Loucy (cell line): ENCODE measurements around the gene CCDC71.
A peak's percentile ranks its signal among the peaks of the same experiment; 100 is the strongest.

ENCODE experiments used
- H2AFZ ChIP-seq: fragments of 200-600 bp; sonication (generic); 2 replicates; pipeline ENCODE4 v1.6.0; 2016; ENCODE audit warnings: antibody characterized with exemption, mild to moderate bottlenecking, low read length, moderate library complexity
- H3F3A ChIP-seq: fragments of 200-600 bp; 2 replicates; pipeline ENCODE4 v1.6.0; 2016; ENCODE audit warnings: antibody characterized with exemption, low read depth, mild to moderate bottlenecking
- H3K27me3 ChIP-seq: fragments of 200-600 bp; sonication (generic); 2 replicates; pipeline ENCODE4 v1.6.1; 2014; ENCODE audit warnings: low read length, mild to moderate bottlenecking; ENCODE audit not compliant: insufficient read depth, poor library complexity, severe bottlenecking
- H3K36me3 ChIP-seq: fragments of 200-600 bp; sonication (generic); 2 replicates; pipeline ENCODE4 v1.6.1; 2016; ENCODE audit warnings: low read length; ENCODE audit not compliant: insufficient read depth
- H3K4me1 ChIP-seq: fragments of 200-600 bp; sonication (generic); 2 replicates; pipeline ENCODE4 v1.5.1; 2014; ENCODE audit warnings: low read length, mild to moderate bottlenecking; ENCODE audit not compliant: insufficient read depth, poor library complexity, severe bottlenecking
- H3K4me2 ChIP-seq: fragments of 200-600 bp; sonication (generic); 2 replicates; pipeline ENCODE4 v1.6.0; 2014; ENCODE audit warnings: antibody characterized with exemption, low read length, low read depth, mild to moderate bottlenecking; ENCODE audit not compliant: poor library complexity, severe bottlenecking
- H3K4me3 ChIP-seq: fragments of 200-600 bp; sonication (generic); 2 replicates; pipeline ENCODE4 v1.5.1; 2014; ENCODE audit warnings: low read length, mild to moderate bottlenecking, mixed read lengths; ENCODE audit not compliant: poor library complexity, severe bottlenecking
- H3K79me2 ChIP-seq: fragments of 200-600 bp; sonication (generic); 2 replicates; pipeline ENCODE4 v1.6.1; 2014; ENCODE audit warnings: low read length; ENCODE audit not compliant: insufficient read depth
- H3K9ac ChIP-seq: fragments of 200-600 bp; sonication (generic); 2 replicates; pipeline ENCODE4 v1.6.0; 2014; ENCODE audit warnings: mild to moderate bottlenecking, low read depth, low read length, moderate library complexity; ENCODE audit not compliant: poor library complexity, severe bottlenecking
- H3K9me2 ChIP-seq: fragments of 200-600 bp; sonication (generic); replicated peaks from 2 replicates; pipeline ENCODE4 v1.6.1; 2016; ENCODE audit warnings: low read depth, low read length, mixed read lengths
- H3K9me3 ChIP-seq: fragments of 200-600 bp; sonication (generic); 2 replicates; pipeline ENCODE4 v1.6.1; 2014; ENCODE audit warnings: mild to moderate bottlenecking, antibody characterized with exemption, low read length, low read depth; ENCODE audit not compliant: insufficient read depth
- H4K20me1 ChIP-seq: fragments of 200-600 bp; sonication (generic); 2 replicates; pipeline ENCODE4 v1.6.0; 2014; ENCODE audit warnings: antibody characterized with exemption, low read length, mild to moderate bottlenecking; ENCODE audit not compliant: insufficient read depth, poor library complexity, severe bottlenecking
- EZH2phosphoT487 ChIP-seq: fragments of 200-600 bp; IDR thresholded peaks from 2 replicates; pipeline ENCODE4 v1.6.1; 2018; ENCODE audit warnings: antibody characterized with exemption, mild to moderate bottlenecking, moderate library complexity, borderline replicate concordance
- TF ChIP-seq, protein P1 (sequence below): fragments of 200-600 bp; sonication (generic); conservative IDR thresholded peaks from 2 replicates; pipeline ENCODE4 v1.5.1; 2014; ENCODE audit warnings: mild to moderate bottlenecking, antibody characterized with exemption, low read length

CCDC71 gene

DNA sequence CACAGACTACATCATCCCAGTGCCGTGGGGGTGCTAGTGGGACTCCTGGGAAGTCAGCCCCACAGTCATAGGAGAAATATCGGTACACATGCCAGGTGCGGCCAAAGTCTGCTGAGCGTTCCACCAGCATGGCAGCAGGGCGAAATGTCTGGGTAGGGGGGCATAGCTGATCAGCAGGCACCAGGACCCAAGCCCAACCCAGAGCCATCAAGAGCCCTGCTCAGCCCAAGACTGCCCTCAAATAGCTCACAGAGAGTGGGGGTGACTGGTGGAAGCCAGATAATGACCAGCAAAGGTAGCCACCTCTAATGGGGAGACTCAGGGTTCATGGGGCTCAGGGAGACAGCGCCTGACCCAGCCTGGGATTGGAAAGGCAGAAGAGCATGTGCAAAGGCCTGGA is 34.6 kb downstream of the CCDC71 start:
- Histone ChIP-seq H3K9me2 (no peaks in the 10 kb centered on the region), H3K4me2 (no peak overlapping the region), H3K4me3 (no peak overlapping the region), H3K9ac (no peak overlapping the region), H3K36me3 (no peaks in the 10 kb centered on the region), H3K79me2 (no peaks in the 10 kb centered on the region), H4K20me1 (no peaks in the 10 kb centered on the region), H3K9me3 (no peaks in the 10 kb centered on the region), H3F3A (no peaks in the 10 kb centered on the region), H3K27me3 (no peaks in the 10 kb centered on the region), H3K4me1 (no peaks in the 10 kb centered on the region), H2AFZ (no peak overlapping the region)
- TF ChIP-seq EZH2phosphoT487: no peak
- TF ChIP-seq, protein P1, sequence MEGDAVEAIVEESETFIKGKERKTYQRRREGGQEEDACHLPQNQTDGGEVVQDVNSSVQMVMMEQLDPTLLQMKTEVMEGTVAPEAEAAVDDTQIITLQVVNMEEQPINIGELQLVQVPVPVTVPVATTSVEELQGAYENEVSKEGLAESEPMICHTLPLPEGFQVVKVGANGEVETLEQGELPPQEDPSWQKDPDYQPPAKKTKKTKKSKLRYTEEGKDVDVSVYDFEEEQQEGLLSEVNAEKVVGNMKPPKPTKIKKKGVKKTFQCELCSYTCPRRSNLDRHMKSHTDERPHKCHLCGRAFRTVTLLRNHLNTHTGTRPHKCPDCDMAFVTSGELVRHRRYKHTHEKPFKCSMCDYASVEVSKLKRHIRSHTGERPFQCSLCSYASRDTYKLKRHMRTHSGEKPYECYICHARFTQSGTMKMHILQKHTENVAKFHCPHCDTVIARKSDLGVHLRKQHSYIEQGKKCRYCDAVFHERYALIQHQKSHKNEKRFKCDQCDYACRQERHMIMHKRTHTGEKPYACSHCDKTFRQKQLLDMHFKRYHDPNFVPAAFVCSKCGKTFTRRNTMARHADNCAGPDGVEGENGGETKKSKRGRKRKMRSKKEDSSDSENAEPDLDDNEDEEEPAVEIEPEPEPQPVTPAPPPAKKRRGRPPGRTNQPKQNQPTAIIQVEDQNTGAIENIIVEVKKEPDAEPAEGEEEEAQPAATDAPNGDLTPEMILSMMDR: no peak

DNA sequence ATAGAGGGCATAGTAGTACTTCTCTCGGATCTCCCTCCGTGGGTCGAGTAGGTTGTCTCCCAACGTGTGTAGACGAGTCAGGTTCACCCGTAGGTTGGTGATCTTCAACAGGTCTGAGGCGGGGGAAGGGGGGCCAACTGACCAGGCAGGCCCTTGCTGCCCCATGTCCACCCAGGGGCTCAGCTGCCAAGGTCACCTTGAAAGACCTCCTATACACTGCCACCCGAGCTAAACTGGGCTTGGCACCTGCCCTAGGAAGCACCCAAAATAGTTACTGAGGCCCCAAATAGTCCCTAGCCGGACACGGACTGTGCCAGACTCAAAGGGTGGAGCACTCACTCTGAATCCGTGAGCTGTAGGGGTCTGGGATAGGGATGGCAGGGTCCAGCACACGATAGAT is 35.1 kb downstream of the CCDC71 start:
- Histone ChIP-seq H4K20me1 (no peaks in the 10 kb centered on the region), H2AFZ (no peak overlapping the region), H3K9me2 (no peaks in the 10 kb centered on the region), H3K4me1 (no peaks in the 10 kb centered on the region), H3K27me3 (no peaks in the 10 kb centered on the region), H3K4me2 (no peak overlapping the region), H3K79me2 (no peaks in the 10 kb centered on the region), H3K9ac (no peak overlapping the region), H3K4me3 (no peak overlapping the region), H3F3A (no peaks in the 10 kb centered on the region), H3K9me3 (no peaks in the 10 kb centered on the region), H3K36me3 (no peaks in the 10 kb centered on the region)
- TF ChIP-seq, protein P1: no peak
- TF ChIP-seq EZH2phosphoT487: no peak

DNA sequence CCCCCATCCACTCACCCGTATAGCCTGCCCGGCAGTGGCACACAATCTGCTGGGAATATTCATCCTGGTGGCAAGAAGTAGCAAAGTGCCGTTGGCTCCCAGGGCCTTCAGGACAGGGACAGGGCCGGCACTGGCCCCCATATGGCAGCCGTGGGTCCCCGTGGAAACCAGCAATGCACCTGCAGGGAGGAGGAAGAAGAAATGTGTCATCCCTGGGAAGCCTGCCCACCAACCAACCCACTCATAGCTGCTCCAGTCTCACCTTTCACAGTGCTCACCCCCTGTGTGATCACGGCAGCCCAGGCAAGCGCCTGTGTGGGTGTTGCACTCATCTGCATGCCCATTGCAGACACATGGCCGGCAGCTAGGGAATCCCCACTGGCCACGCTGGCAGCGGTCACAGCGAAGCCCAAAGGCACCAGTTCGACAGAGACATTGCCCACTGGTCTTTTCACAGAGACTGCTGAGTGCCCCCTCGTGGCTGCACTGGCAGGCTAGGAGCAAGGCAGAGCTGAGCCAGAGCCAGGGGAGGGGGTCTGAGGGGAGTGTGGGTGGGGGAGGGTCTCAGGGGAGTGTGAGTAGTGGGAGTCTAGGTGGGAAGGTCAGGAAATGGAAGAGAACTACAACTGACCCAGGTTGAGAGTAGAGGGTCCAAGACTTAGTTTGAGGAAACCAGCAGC is 41.0 kb downstream of the CCDC71 start:
- Histone ChIP-seq H3K4me3 (no peak overlapping the region), H4K20me1 (no peaks in the 10 kb centered on the region), H3K4me2 (no peak overlapping the region), H3K9me2 (no peaks in the 10 kb centered on the region), H3K9ac (no peak overlapping the region), H2AFZ (no peak overlapping the region), H3K4me1 (peaks cover 5% of the 10 kb centered on the region), H3K9me3 (no peaks in the 10 kb centered on the region), H3K79me2 (peaks cover 2% of the 10 kb centered on the region), H3K27me3 (no peaks in the 10 kb centered on the region), H3K36me3 (no peaks in the 10 kb centered on the region), H3F3A (peaks cover 7% of the 10 kb centered on the region)
- TF ChIP-seq, protein P1: peak; percentile 61
- TF ChIP-seq EZH2phosphoT487: no peak
